Glutamatergic neuron (in vitro differentiated cells): ENCODE data around the gene CFAP61. TPM values are rescaled to one million over a fixed set of nuclear protein-coding genes. Genes with fewer than 3 reads are reported as not detected.
A peak's percentile ranks its signal among the peaks of the same experiment; 100 is the strongest.

Experiments
- DNase-seq: peaks from one replicate; pipeline ENCODE4 v3.0.0; 2022
- H3K27ac Mint-ChIP-seq: one replicate; pipeline ENCODE4 v1.8.0; 2020; ENCODE audit warnings: mild to moderate bottlenecking, mixed read lengths, inconsistent platforms; ENCODE audit not compliant: unreplicated experiment
- H3K27me3 Mint-ChIP-seq: one replicate; pipeline ENCODE4 v1.8.0; 2020; ENCODE audit warnings: mild to moderate bottlenecking, moderate library complexity, mixed read lengths, inconsistent platforms; ENCODE audit not compliant: unreplicated experiment
- H3K36me3 Mint-ChIP-seq: one replicate; pipeline ENCODE4 v1.8.0; 2020; ENCODE audit warnings: mild to moderate bottlenecking, mixed read lengths, inconsistent platforms; ENCODE audit not compliant: unreplicated experiment
- H3K4me1 Mint-ChIP-seq: one replicate; pipeline ENCODE4 v1.8.0; 2020; ENCODE audit warnings: mild to moderate bottlenecking, low read depth, mixed read lengths, inconsistent platforms; ENCODE audit not compliant: unreplicated experiment
- H3K4me3 Mint-ChIP-seq: one replicate; pipeline ENCODE4 v1.8.0; 2020; ENCODE audit warnings: mild to moderate bottlenecking, mixed read lengths, inconsistent platforms; ENCODE audit not compliant: unreplicated experiment
- H3K9me3 Mint-ChIP-seq: one replicate; pipeline ENCODE4 v1.8.0; 2020; ENCODE audit warnings: mild to moderate bottlenecking, moderate library complexity, mixed read lengths, inconsistent platforms; ENCODE audit not compliant: unreplicated experiment
- CTCF ChIP-seq: fragments of 200-600 bp; sonication (generic); IDR thresholded peaks from one replicate; pipeline ENCODE4 v1.5.0; 2021; ENCODE audit not compliant: partially characterized antibody, unreplicated experiment
- total RNA-seq: library from RNA; stranded (reverse); fragmentation: NEBNext Ultra II Directional; extraction: Animal tissue kit (Norgen Biotek cat#: 25700); gene quantifications from one replicate; pipeline ENCODE4 v1.2.1, GENCODE V29; 2021; ENCODE audit not compliant: unreplicated experiment

The CFAP61 gene
- total RNA-seq, 1 donor from 2014 or later, result 5.0 TPM

GRCh38 chr20:20386192-20386591 lies 333.9 kb downstream of the CFAP61 start:
- peaks cover under 1% of the 10 kb centered on the region for H3K36me3 Mint-ChIP-seq
- H3K27ac Mint-ChIP-seq, result peak overlapping the region; percentile 3
- H3K27me3 Mint-ChIP-seq, result no peaks in the 10 kb centered on the region
- DNase-seq, result no peak
- TF ChIP-seq CTCF, result no peak
- H3K9me3 Mint-ChIP-seq, result peaks cover 3% of the 10 kb centered on the region
- no peak overlapping the region for H3K4me3 Mint-ChIP-seq
- peaks cover 7% of the 10 kb centered on the region for H3K4me1 Mint-ChIP-seq

GRCh38 chr20:20390393-20390792 lies 338.1 kb downstream of the CFAP61 start:
- no peaks in the 10 kb centered on the region for H3K36me3 Mint-ChIP-seq
- TF ChIP-seq CTCF, result no peak
- H3K4me3 Mint-ChIP-seq, result no peak overlapping the region
- peaks cover 5% of the 10 kb centered on the region for H3K9me3 Mint-ChIP-seq
- peaks cover 7% of the 10 kb centered on the region for H3K27me3 Mint-ChIP-seq
- DNase-seq, result no peak
- H3K4me1 Mint-ChIP-seq, result peaks cover 13% of the 10 kb centered on the region
- no peak overlapping the region for H3K27ac Mint-ChIP-seq

- TF ChIP-seq CTCF, result no peak
- Mint-ChIP-seq H3K27me3 (peaks cover 7% of the 10 kb centered on the region), H3K4me3 (no peak overlapping the region), H3K9me3 (peaks cover 5% of the 10 kb centered on the region), H3K36me3 (no peaks in the 10 kb centered on the region), H3K27ac (no peak overlapping the region), H3K4me1 (peaks cover 11% of the 10 kb centered on the region)
- no peak for DNase-seq
Measured at GRCh38 chr20:20391115-20391514, 338.8 kb downstream of the CFAP61 start.

GRCh38 chr20:20391766-20392165 lies 339.4 kb downstream of the CFAP61 start:
- Mint-ChIP-seq H3K27me3 (peaks cover 7% of the 10 kb centered on the region), H3K4me1 (peaks cover 14% of the 10 kb centered on the region), H3K36me3 (no peaks in the 10 kb centered on the region), H3K9me3 (peaks cover 5% of the 10 kb centered on the region), H3K4me3 (no peak overlapping the region), H3K27ac (no peak overlapping the region)
- no peak for DNase-seq
- no peak for TF ChIP-seq CTCF

- peaks cover 7% of the 10 kb centered on the region for H3K27me3 Mint-ChIP-seq
Measured at GRCh38 chr20:20393207-20394120, 341.1 kb downstream of the CFAP61 start.

More at GRCh38 chr20:20393207-20394120, 341.1 kb downstream of the CFAP61 start:
- no peak for DNase-seq
- no peaks in the 10 kb centered on the region for H3K36me3 Mint-ChIP-seq
- H3K27ac Mint-ChIP-seq, result no peak overlapping the region
- H3K4me3 Mint-ChIP-seq, result no peak overlapping the region
- peaks cover 4% of the 10 kb centered on the region for H3K9me3 Mint-ChIP-seq
- TF ChIP-seq CTCF, result no peak
- H3K4me1 Mint-ChIP-seq, result peaks cover 22% of the 10 kb centered on the region
